ENCODE data around the gene SPIB. TPM values are rescaled to one million over a fixed set of nuclear protein-coding genes. Genes with fewer than 3 reads are reported as not detected.
A peak's percentile ranks its signal among the peaks of the same experiment; 100 is the strongest.

SPIB gene
- total RNA-seq, 4 donors from 2014 or later = 0.66 to 3.5 (median 0.90) TPM; not detected in 1

DNA sequence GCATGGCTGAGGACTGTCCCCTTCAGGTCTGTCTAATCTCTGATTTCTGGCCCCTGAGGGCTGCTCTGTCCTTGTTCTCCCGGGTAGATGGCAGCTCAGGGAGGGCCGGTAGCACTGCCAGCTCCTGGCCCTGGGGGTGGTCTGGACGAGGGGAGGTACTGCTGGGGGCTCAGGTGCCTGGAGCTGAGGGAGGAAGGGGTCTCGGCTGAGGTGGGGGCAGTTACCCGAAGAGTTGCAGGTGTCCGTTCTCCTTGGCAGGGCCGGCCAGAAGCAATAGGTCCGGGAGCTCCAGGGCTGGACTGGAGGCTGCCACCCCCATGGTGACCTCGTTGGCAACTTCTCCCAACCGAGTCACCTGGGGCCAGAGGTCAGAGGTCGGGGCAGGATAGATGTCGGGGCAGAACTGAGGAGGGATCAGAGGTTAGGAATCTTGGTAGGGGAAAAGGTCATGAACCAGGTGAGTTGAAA, 56.4 kb downstream of the SPIB start:
- peaks cover 0 to 24% (median 14%) of the 10 kb centered on the region in 4 donors for H3K4me1 ChIP-seq
- no peaks in the 10 kb centered on the region for H3K27me3 ChIP-seq
- DNase-seq (ENCODE audit: low spot score in 2 of 2) = no peak
- no peaks in the 10 kb centered on the region for H3K9me3 ChIP-seq
- peaks cover 0 to 20% (median 4%) of the 10 kb centered on the region in 3 donors for H3K36me3 ChIP-seq
- WGBS, 2 donors = 74 to 77% methylated on average over 10 to 12 of the region's 12 CpGs
- no peak for TF ChIP-seq POLR2A (IDR thresholded peaks at IDR 0.05)
- TF ChIP-seq, protein P1, sequence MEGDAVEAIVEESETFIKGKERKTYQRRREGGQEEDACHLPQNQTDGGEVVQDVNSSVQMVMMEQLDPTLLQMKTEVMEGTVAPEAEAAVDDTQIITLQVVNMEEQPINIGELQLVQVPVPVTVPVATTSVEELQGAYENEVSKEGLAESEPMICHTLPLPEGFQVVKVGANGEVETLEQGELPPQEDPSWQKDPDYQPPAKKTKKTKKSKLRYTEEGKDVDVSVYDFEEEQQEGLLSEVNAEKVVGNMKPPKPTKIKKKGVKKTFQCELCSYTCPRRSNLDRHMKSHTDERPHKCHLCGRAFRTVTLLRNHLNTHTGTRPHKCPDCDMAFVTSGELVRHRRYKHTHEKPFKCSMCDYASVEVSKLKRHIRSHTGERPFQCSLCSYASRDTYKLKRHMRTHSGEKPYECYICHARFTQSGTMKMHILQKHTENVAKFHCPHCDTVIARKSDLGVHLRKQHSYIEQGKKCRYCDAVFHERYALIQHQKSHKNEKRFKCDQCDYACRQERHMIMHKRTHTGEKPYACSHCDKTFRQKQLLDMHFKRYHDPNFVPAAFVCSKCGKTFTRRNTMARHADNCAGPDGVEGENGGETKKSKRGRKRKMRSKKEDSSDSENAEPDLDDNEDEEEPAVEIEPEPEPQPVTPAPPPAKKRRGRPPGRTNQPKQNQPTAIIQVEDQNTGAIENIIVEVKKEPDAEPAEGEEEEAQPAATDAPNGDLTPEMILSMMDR (IDR thresholded peaks at IDR 0.05) = no peak
- TF ChIP-seq EP300 (IDR thresholded peaks at IDR 0.05) = no peak
- no peak overlapping the region for H3K4me3 ChIP-seq
- no peak overlapping the region for H3K27ac ChIP-seq

DNA sequence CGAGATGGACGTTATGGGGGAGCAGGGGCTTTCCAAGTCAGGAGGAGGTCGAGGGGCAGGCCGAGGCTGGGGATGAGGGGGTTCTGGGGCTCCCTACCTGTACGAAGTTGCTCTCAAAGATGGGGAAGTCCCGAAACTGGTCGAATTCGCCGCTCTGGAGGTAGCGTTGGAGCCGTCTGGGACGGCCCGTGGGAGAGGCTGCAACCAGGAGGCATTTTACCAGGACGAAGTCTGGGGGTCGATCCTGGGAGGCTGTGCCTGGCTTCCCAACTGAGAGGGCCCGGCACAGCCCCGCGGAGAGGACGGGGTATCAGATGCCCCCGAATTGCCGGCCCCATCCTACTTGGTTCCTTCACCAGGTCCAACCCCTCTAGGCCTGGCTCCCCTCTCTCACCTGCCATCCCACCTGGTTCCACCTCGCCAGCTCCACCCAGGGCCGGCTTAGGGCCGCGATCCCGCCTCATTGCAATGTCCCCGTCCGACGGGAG, 57.0 kb downstream of the SPIB start:
- Histone ChIP-seq H3K27me3 (no peaks in the 10 kb centered on the region), H3K4me3 (peak overlapping the region; percentile 77 to 91 (median 87)), H3K36me3 (peaks cover 0 to 27% (median 11%) of the 10 kb centered on the region in 3 donors), H3K9me3 (no peaks in the 10 kb centered on the region), H3K4me1 (peaks cover 0 to 24% (median 14%) of the 10 kb centered on the region in 4 donors), H3K27ac (peak overlapping the region in 2 of 4 donors; percentile 83 to 85)
- TF ChIP-seq POLR2A (IDR thresholded peaks at IDR 0.05) (no peak), EP300 (IDR thresholded peaks at IDR 0.05) (no peak)
- TF ChIP-seq, protein P1 (IDR thresholded peaks at IDR 0.05) = no peak
- no peak for DNase-seq (ENCODE audit: low spot score in 2 of 2)
- WGBS, 2 donors = 70 to 73% methylated on average over 29 of the region's 29 CpGs

- peak; percentile 72 to 75 for DNase-seq (ENCODE audit: low spot score in 2 of 2)
- 3% methylated on average over 33 to 43 of the region's 58 CpGs for WGBS, 2 donors
- Histone ChIP-seq H3K4me1 (peaks cover 0 to 24% (median 14%) of the 10 kb centered on the region in 4 donors), H3K27ac (peak within 1 kb of the TSS in 3 of 4 donors; percentile 65 to 85 (median 83)), H3K36me3 (peaks cover 0 to 33% (median 12%) of the 10 kb centered on the region in 3 donors), H3K4me3 (peak within 1 kb of the TSS; percentile 77 to 91 (median 87)), H3K27me3 (no peaks in the 10 kb centered on the region), H3K9me3 (no peaks in the 10 kb centered on the region)
- TF ChIP-seq POLR2A (IDR thresholded peaks at IDR 0.05) (peak in 1 of 2 donors; percentile 49), EP300 (IDR thresholded peaks at IDR 0.05) (peak; percentile 86 to 93)
- TF ChIP-seq, protein P1 (IDR thresholded peaks at IDR 0.05) = no peak
Observed at GRCh38 chr19:50476224-50476906, 57.6 kb downstream of the SPIB start, which contains the start of the genes EMC10 and GARIN5A. EMC10 (plus strand) TSS chr19:50476507; CDS start chr19:50476545, 38 bp downstream. GARIN5A (minus strand) TSS chr19:50476848; CDS start chr19:50476388, 460 bp downstream.

DNA sequence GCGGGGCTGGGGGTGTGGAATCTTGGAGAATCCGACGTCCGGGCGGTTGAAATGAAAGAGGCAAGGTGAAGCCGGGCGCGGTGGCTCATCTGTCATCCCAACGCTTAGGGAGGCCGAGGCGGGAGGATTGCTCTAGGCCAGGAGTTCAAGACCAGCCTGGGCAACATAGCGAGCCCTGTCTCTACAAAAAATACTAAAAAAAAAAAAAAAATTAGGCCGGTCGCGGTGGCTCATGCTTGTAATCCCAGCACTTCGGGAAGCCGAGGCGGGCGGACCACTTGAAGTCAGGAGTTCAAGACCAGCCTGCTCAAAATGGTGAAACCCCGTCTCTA, 58.1 kb downstream of the SPIB start:
- no peak for DNase-seq (ENCODE audit: low spot score in 2 of 2)
- WGBS, 2 donors = 17 to 21% methylated on average over 19 to 20 of the region's 20 CpGs
- Histone ChIP-seq H3K36me3 (peaks cover 0 to 38% (median 12%) of the 10 kb centered on the region in 3 donors), H3K4me1 (peaks cover 0 to 24% (median 14%) of the 10 kb centered on the region in 4 donors), H3K27me3 (no peaks in the 10 kb centered on the region), H3K4me3 (peak overlapping the region; percentile 77 to 91 (median 87)), H3K27ac (peak overlapping the region in 3 of 4 donors; percentile 65 to 85 (median 83)), H3K9me3 (no peaks in the 10 kb centered on the region)
- TF ChIP-seq, protein P1 (IDR thresholded peaks at IDR 0.05) = no peak
- TF ChIP-seq POLR2A (IDR thresholded peaks at IDR 0.05) = no peak
- no peak for TF ChIP-seq EP300 (IDR thresholded peaks at IDR 0.05)
